GM19238 (cell line): ENCODE measurements around the gene AGR3.

ENCODE experiments used
- DNase-seq: peaks from one replicate; pipeline ENCODE4 v3.0.0; 2011; ENCODE audit warnings: low spot score; ENCODE audit not compliant: insufficient read length

Gene AGR3

DNA sequence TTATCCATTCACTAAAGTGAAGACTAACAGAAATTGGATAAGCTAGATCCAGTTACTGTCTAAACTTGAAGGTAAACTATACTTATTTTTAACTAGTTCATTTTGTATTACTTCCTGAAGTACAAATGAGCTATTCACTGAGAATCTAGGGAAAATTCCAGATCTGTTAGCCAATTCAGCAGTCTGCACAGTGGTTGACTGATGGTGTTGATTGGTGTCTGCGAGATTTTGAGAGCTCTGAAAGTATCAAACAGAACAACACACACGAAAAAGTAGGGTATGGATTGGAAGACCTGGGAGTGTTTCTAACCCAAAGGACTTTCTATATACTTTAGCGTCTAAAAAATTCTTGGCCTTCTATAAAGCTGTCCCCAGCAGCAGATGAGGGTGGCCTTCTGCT lies 43.4 kb downstream of the AGR3 start:
- no peak for DNase-seq

DNA sequence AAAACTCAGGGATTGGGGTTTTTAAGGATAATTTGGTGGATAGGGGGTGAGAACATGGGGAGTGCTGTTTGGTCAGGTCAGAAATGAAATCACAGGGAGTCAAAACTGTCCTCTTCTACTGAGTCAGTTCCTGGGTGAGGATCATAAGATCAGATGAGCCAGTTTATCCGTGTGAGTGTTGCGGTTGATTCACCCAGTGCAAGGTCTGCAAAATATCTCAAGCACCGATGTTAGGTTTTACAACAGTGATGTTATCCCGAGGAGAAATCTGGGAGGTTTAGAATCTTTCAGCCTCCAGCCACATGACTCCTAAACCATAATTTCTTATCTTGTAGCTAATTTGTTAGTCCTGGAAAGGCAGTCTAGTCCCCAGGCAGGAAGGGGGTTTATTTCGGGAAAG lies 45.3 kb downstream of the AGR3 start:
- DNase-seq: no peak

DNA sequence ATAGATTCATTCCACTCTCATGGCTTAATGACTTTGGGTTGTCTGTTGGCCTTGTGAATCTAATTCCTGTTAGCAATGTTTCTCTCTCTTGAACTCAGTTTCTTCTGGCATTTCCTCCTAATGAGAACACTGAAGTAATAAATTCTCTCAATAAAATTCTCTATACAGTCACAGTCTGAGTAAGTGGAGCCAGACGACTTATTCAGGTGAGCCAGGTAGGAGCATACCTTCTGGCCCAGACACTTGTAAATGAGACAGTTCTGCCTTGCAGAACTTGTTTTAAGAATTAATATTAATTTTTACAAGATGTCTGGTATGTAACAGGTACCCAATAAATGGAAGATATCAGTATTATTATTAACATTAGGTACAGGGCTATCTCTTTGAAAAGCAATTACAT lies 48.4 kb downstream of the AGR3 start:
- DNase-seq: no peak

GRCh38 chr7:16826060-16826459 lies 55.7 kb downstream of the AGR3 start:
- no peak for DNase-seq

GRCh38 chr7:16822029-16822428 lies 59.8 kb downstream of the AGR3 start:
- DNase-seq: no peak

DNA sequence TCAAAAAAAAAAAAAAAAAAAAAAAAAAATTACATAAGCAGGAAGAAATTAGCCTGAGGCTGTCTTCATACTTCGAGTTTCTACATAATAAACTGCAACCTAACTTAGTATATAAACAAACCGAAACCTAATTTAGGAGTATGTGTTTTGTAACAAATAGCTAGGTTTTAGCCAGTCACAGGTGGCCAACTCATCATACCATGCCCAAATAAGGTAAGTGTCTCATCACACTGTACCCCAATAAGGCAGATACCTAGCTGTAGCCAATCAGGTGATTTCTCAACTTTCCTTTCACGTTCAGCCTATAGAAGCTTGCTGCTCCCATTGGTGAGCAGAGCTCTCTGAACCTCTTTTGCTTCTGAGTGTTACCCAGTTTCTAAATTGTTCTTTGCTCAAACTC lies 63.1 kb downstream of the AGR3 start:
- DNase-seq: no peak

DNA sequence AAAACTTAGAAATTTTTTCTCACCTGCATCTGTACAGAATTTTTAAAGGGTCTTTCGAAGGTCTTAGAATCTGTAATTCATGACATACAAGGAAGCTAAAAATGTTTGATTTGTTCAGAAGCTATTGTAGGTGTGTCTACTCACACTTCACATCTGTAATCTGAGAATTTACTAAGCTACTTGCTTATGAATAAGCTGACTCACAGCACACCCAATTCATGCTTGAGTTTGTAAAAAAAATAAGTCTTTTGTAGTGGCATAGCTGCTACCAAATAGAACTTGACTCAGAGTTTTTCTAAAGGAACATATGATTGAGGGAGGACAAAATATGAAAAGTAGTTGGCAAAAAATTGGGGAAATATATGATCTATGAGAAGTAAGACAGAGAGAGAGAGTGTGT lies 64.2 kb downstream of the AGR3 start:
- no peak for DNase-seq

DNA sequence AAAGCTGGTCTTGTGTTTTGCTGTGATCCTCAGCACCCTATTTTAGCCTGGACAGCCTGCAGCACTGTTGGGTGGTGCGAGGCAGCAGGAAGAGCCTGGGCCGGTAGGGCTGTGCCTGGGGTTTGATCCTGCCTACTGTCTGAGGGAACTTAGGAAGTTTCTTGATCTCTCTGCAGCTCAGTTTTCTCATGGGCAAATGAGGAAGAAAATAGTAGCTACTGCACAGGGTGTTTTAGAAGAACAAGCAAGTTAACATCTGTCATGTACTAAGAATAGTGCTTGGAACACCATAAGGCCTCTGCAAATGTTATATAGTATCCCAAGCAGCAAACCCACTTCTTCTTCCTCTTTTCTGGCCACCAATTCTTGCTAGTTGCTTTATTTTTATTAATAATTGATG lies 65.0 kb downstream of the AGR3 start:
- no peak for DNase-seq

GRCh38 chr7:16815001-16815400 lies 66.8 kb downstream of the AGR3 start:
- no peak for DNase-seq

GRCh38 chr7:16813232-16813616 lies 68.6 kb downstream of the AGR3 start:
- no peak for DNase-seq

DNA sequence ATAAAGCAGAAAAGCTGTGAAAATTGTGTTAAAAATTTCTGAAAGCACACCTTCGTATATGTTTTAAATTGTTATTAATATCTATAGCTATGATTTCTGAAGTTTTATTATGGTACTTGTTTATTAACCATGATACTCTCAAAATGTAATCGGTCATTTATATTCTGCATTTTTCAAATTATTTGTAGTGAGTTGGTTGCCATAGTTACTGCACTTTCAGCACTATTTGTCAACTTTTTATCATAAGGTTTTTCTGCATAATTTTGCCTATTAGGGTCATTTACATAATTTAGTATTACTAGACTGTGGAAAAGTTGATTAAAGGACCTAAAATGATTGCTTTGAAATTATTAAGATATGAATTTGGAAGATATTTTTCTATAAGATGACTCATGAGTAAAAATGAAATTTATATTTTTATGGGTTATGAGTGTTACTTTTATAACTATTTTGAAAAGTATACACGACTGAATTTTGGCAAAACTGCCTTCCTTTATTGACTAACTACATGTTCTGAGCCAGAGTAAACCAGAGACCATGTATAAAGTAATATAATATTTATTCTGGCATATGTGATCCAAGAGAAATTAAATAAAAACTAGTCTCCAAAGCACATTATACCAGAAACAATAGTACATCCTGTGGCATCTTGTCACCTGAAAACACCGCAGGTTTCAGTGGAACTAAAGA lies 69.1 kb downstream of the AGR3 start:
- no peak for DNase-seq

- no peak for DNase-seq
Measured at GRCh38 chr7:16811551-16811950, 70.2 kb downstream of the AGR3 start.

- DNase-seq: no peak
Measured at GRCh38 chr7:16810573-16810972, 71.2 kb downstream of the AGR3 start.

DNA sequence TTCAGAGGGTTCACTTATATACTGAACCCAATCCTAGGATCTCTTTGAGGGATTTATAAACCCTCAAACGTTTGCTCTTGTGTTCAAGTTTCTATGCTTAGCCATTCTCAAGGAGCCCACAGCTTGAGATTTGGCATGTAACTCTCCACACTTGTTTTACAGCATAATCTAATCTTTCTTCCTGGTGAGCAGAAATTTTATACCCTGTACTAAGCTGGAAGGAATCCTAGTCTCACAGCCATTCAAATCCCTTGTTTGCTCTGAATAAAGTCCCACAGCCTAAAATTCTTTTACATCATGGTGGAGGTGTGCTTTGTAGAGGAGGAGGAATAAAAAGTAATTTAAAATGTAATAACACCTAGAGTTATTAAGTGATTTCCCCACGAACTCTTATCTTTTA lies 71.7 kb downstream of the AGR3 start:
- no peak for DNase-seq
